ENCODE results near the gene PPARA.

PPARA gene

DNA sequence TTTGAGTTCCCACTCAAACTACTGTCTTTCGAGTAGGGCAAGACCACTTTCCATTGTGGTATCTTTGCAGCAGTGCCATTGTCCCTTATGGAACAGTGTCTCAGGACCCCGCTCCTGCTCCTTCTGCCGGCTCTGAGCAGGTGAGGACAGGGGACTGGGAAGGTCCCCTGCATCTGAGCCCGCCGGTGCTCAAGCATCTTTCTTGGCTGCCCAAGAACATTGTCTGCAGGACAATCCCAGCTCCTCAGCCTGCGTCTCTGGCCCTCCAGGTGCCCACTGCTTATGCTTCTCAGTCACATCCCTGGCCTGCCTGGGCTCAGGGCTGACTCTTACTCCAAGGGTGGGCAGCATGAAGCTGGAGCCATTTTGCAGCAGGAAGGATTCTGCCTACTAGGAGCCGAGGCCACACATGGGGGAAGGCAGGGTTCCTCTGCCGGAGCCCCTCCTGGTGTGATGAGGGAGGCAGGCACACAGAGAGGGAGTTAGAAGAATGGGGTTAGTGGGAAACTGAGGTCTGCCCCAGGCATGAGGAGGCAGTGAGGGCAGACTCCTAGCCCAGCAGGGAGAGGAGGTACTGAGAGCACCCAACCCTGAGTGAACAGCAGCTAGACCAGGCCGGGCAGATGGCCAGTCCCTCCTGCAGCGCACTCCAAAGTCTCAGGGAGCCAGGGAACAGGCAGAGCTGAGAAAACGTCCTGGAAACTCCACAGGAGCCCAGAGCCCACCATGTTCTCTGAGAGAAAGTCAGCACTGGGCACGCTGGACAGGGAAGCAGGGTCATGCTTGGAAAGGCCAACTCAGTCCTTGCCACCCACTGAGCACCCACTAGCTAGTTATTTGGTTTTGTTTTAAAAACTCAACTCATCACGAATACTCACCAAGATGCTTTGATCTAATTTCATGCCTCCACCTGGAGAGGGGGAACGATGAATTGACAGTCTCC, 7.5 kb upstream of the PPARA start:
- no peak for DNase-seq (ENCODE audit: low read depth, low spot score)

GRCh38 chr22:46143491-46144147, 6.7 kb upstream of the PPARA start:
- DNase-seq (ENCODE audit: low read depth, low spot score), result no peak

DNA sequence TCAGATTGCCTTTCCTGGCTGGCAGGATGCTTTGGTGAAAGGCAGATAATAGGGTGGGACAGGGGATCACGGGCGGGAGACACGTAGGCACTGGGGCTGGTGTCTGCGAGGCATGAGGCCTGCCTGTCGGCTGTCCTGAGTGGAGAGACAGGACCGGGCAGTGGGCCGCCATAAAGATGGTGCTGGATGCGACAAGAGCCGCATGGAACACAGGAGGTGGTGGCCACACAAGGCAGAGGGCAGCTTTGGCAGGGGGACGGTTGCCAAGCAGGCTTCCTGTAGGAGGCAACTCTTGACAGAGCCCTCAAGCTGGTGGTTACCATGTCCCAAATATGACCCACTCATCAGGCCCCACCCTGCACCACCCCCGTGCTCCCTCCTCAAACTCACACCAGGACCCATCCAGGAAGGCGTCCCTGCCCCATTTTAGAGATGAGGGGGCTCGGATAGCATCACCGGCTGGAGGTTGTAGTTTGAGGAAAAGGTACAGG, 4.9 kb upstream of the PPARA start:
- no peak for DNase-seq (ENCODE audit: low read depth, low spot score)

- no peak for DNase-seq (ENCODE audit: low read depth, low spot score)
Observed at GRCh38 chr22:46145896-46146295, 4.4 kb upstream of the PPARA start.

- no peak for DNase-seq (ENCODE audit: low read depth, low spot score)
Observed at GRCh38 chr22:46146329-46146728, 4.0 kb upstream of the PPARA start.

DNA sequence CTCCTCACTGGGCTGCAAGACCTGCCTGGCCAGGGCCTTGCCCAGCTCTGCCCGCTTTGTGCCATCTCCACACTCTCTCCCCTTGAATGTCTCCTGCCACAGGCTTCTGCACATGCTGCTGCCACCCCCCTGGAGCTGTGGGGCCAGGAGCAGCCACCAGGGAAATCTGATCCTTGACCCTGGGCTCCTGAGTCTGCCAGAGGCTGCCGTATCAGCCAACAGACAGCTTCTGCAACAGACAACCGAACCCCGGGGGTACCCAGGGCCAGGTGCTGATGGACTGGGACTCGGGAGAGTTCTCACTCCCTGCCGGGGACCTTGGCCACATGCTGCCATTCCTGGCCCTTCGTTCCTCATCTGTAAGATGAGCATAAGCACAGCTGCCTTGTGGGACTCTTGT, 3.3 kb upstream of the PPARA start:
- DNase-seq (ENCODE audit: low read depth, low spot score), result no peak

GRCh38 chr22:46147471-46148267, 2.7 kb upstream of the PPARA start:
- DNase-seq (ENCODE audit: low read depth, low spot score), result no peak

DNA sequence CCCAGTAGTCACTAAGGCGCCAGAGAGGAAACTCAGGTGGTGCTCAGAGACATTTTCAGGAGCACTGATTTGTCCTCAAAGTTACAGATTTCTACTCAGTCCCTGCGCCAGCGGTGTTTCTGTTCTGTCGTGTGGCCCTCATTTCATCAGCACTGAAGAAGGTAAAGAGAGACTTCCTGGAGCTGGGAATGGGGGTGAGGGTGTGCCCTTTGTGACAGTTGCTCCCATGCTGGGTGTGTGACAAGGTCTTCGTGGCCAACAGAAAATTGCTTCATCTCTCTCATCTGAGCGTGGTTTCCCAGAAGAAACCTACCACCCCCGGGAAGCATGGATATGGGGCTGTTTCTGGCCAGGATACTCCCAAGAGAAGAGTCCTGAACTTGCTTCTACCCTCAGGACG, 2.0 kb upstream of the PPARA start:
- DNase-seq (ENCODE audit: low read depth, low spot score), result no peak

GRCh38 chr22:46148816-46149511, 1.4 kb upstream of the PPARA start:
- DNase-seq (ENCODE audit: low read depth, low spot score), result no peak

DNA sequence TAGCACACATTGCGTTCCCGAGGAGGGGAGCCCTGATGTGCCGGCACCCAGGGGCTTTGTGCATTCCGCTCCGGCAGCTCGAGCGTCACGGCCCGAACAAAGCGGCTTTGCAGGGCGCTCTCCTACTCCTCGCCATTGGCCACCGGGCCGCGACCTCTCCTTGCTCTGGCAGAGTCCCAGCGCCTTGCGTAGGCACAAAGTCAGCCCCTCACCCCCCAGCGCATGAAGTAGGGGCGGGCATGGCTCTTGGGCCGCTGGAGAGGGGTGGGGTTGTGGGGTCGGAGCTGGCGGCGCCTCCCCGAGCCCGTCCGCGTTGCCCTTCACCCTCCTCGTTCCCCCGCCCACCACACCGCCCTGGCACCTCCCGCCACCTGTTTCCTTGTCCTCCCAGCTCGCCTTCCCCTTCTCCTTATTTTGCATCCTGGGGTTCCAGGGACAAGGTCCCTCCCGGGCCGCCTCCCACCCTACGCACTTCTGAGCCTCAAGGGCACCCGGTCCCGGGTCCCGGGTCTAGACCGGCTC, 753 bp upstream of the PPARA start:
- DNase-seq (ENCODE audit: low read depth, low spot score), result no peak

DNA sequence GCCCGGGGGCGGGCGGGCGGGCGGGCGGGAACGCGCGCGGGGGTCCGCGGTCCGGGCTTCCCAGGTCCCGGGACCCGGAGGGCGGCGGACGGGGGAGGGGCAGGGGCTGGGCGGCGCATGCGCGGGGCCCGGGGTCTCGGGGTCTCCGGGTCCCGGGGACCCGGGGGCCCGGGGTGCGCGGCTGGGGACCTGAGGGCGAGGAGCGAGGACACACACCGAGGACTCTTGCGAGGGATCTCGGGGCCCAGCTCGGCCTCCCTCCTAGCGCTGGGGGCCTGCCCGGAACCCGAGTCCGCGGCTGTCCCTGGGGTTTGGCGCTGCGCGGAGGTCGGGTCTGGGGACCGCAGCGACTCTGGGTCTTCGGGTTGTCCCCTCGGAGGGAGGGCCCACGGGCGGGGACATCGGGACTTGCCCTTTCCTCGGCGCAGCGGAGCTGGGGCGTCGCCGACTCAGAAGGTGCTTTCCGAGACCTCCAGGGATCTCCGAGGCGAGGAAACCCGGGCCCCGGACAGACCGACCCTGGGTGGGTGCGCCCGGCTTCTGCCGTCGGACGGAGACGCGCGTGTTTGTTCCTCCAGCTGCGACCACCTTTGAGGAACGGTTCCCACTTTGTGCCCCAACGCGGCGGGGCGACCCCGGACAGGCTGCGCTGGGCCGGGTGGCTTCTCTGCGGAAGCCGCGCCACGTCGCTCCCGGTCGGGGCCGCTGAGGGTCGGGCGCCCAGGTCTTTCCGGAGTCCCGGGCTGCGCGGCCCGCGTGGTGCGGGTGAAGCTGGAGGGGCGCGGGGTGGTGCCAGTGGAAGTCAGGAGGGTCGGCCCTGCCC, 540 bp downstream of the PPARA start:
- DNase-seq (ENCODE audit: low read depth, low spot score), result no peak

DNA sequence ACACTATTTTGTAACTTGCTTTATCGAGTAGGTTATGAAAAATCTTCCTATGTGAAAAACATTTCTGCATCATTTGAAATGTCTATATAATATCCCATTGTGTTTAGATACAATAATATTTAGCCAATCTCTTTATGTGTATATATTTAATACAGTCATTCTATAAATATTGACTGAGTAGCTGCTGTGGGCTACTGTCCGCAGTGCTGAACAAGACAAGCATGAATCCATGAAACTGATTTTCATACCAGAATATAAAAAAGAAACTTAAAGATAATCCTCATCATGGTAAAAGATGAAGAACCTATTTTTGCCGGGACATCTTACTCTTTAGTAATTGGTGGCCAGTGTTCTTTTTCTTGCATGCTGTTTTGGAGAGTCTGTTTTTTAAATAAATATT, 3.6 kb downstream of the PPARA start:
- no peak for DNase-seq (ENCODE audit: low read depth, low spot score)

- DNase-seq (ENCODE audit: low read depth, low spot score), result no peak
Observed at GRCh38 chr22:46156031-46156430, 5.7 kb downstream of the PPARA start.

- no peak for DNase-seq (ENCODE audit: low read depth, low spot score)
Observed at GRCh38 chr22:46158283-46158682, 8.0 kb downstream of the PPARA start.

DNA sequence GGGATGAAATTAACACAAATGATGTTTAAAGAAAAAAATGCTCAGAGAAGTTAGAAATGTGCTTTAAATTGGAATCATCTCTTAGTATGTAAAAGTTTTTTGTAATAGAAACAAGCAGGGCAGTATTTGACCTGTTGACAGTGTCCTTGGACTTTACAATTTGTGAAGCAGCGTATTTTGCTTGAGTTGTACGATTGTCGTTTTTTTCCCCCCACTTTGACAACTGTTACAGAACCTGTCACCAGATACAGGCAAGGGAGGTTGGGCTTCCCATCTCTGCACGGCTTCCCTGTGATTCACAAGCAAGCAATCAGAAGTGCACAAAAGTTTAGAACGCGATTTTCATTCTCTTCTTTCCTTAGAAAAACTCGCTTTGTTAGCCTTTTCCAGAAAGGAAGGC, 8.9 kb downstream of the PPARA start:
- no peak for DNase-seq (ENCODE audit: low read depth, low spot score)

- no peak for DNase-seq (ENCODE audit: low read depth, low spot score)
Observed at GRCh38 chr22:46159777-46160176, 9.5 kb downstream of the PPARA start.

DNA sequence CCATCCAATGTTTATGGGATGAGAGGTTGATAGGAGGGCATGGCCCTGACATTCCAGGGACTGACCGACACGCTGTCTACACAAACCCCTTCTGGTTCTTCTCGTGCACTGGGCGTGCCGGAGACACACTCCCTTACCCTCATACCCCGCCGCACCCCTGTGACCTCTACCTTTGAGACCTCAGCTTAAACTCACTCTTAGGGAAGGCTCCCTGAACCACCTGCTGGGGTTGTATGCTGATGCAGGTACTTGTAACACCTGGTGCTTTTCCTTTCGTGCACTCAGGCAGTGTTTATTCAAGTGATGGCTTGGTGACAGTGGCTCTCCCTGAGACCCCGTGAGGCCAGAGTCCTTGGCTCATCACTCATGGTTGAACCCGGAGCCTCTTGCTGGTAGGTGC, 12.0 kb downstream of the PPARA start:
- no peak for DNase-seq (ENCODE audit: low read depth, low spot score)

DNA sequence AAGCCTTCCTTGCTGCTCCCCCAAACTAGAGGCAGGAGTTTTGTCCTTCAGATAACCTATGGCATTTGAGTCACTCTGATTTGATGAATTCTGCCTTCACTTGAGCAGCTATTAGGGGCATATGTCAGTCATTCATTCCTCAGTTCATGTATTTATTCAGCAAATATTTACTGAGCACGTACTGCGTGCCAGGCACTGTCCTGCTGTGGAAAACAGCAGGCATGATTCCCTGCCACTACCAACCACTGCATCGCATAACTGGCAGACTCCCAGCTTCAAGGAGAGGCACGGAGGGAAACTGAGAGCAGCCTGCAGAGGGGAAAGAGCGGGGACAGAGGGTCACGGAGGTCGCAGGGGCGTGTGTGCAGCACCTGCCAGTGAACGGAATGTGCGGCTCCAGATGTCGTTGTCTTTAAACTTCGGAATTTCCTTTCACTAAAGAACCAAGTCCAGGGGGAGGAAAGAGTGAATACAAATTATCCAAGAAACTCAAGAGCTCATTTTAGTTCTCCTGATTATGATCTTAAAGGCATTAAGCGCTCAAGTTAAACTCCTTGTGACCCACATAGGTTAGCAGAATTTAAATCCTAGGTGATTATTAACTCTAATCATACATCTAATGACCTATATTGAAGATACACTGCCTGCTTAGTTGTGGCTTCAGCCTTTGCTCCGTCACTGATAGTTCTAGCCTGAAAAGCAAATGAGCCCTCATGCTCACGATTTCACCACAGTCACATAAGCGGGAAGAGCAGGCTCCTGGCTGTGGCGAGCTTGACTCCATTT, 12.6 kb downstream of the PPARA start:
- DNase-seq (ENCODE audit: low read depth, low spot score), result no peak

DNA sequence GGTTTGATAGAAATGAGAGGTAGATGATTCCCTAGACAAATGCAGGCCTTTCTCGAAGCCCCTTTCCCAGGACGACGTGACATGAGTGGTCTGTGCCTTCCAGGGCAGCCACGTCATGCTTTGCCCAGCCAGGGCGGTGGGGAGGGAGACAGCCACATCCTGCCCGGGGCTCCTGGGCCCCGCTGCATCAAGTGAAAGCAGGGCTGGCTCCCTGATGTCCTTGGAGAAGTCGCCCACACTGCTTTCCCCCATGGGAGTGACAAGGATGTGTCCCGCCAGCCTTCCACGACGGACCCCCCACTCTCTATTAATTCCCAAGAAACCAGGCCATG, 13.2 kb downstream of the PPARA start:
- no peak for DNase-seq (ENCODE audit: low read depth, low spot score)

GRCh38 chr22:46165977-46166376, 15.7 kb downstream of the PPARA start:
- no peak for DNase-seq (ENCODE audit: low read depth, low spot score)

Measured in iPS DF 19.7 (cell line).